Brain microvascular endothelial cell (primary cell): ENCODE data around the gene B3GALT4.

ENCODE experiments used
- DNase-seq: peaks from one replicate; pipeline ENCODE4 v3.0.0-alpha.2; 2020
- H3K27ac ChIP-seq: fragments of 250-450 bp; sonication (Bioruptor Pico); 2 replicates; pipeline ENCODE4 v1.5.1; 2020; ENCODE audit warnings: mild to moderate bottlenecking, moderate library complexity
- H3K27me3 ChIP-seq: fragments of 250-450 bp; sonication (Bioruptor Pico); replicated peaks from 2 replicates; pipeline ENCODE4 v1.5.1; 2020; ENCODE audit warnings: mild to moderate bottlenecking
- H3K36me3 ChIP-seq: fragments of 250-450 bp; sonication (Bioruptor Pico); replicated peaks from 2 replicates; pipeline ENCODE4 v1.5.1; 2020; ENCODE audit warnings: mild to moderate bottlenecking
- H3K4me3 ChIP-seq: 2 replicates; pipeline ENCODE4 v1.5.1; 2011; ENCODE audit warnings: low read depth, mild to moderate bottlenecking, control low read depth, low read length, moderate library complexity
- in situ Hi-C: cut with HindIII; loops from 2 replicates; pipeline ENCODE4 v1.10.0; 2017; ENCODE audit warnings: low sequenced_read_pairs, low pct_ligation_motif_present
- TF ChIP-seq, protein P1 (sequence below): IDR thresholded peaks from 2 replicates; pipeline ENCODE4 v1.5.1; 2011; ENCODE audit warnings: low read depth, mild to moderate bottlenecking, moderate library complexity, low read length, control low read depth, inconsistent platforms; ENCODE audit errors: missing control alignments

The B3GALT4 gene

GRCh38 chr6:33264015-33264414, 12.9 kb upstream of the B3GALT4 start:
- in situ Hi-C loops, result no loop called here
- Histone ChIP-seq H3K36me3 (peaks cover 46% of the 10 kb centered on the region), H3K27me3 (no peaks in the 10 kb centered on the region), H3K4me3 (no peak overlapping the region), H3K27ac (no peak overlapping the region)
- TF ChIP-seq, protein P1, sequence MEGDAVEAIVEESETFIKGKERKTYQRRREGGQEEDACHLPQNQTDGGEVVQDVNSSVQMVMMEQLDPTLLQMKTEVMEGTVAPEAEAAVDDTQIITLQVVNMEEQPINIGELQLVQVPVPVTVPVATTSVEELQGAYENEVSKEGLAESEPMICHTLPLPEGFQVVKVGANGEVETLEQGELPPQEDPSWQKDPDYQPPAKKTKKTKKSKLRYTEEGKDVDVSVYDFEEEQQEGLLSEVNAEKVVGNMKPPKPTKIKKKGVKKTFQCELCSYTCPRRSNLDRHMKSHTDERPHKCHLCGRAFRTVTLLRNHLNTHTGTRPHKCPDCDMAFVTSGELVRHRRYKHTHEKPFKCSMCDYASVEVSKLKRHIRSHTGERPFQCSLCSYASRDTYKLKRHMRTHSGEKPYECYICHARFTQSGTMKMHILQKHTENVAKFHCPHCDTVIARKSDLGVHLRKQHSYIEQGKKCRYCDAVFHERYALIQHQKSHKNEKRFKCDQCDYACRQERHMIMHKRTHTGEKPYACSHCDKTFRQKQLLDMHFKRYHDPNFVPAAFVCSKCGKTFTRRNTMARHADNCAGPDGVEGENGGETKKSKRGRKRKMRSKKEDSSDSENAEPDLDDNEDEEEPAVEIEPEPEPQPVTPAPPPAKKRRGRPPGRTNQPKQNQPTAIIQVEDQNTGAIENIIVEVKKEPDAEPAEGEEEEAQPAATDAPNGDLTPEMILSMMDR, result no peak
- no peak for DNase-seq

DNA sequence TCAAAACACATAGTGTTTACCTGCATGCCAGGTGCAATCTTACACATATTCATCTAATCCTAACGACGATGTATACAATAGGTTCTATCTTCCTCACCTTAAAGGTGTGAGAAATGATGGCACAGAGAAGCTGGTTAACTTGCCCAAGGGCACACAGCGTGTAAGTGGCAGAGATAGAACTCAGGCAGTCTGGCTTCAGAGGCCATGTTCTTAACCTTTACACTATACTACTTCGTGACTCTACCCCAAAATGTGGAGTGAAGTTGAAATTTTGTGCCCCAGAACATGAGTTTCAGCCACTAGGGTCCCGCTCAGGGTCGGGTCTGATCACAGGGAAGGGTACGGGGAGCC, 5.8 kb upstream of the B3GALT4 start:
- TF ChIP-seq, protein P1, result peak; percentile 21
- H3K36me3 ChIP-seq, result peaks cover 56% of the 10 kb centered on the region
- DNase-seq, result no peak
- H3K27me3 ChIP-seq, result no peaks in the 10 kb centered on the region
- H3K27ac ChIP-seq, result peak overlapping the region; percentile 93
- peak overlapping the region; percentile 99 for H3K4me3 ChIP-seq
- in situ Hi-C loops, result no loop called here

- in situ Hi-C loops, result no loop called here
- Histone ChIP-seq H3K36me3 (peaks cover 58% of the 10 kb centered on the region), H3K27ac (peak within 1 kb of the TSS; percentile 93), H3K27me3 (no peaks in the 10 kb centered on the region), H3K4me3 (peak within 1 kb of the TSS; percentile 99)
- peak; percentile 98 for DNase-seq
- TF ChIP-seq, protein P1, result no peak
Measured at GRCh38 chr6:33271468-33272274, 5.3 kb upstream of the B3GALT4 start, which contains the start of the genes RPS18 and VPS52. RPS18 (plus strand) TSS chr6:33272075; CDS start chr6:33272120, 45 bp downstream. VPS52 (minus strand) TSS chr6:33271876; CDS start chr6:33271675, 201 bp downstream.

GRCh38 chr6:33272275-33273128, 4.4 kb upstream of the B3GALT4 start:
- Histone ChIP-seq H3K36me3 (peaks cover 49% of the 10 kb centered on the region), H3K27me3 (no peaks in the 10 kb centered on the region), H3K4me3 (peak overlapping the region; percentile 99), H3K27ac (peak overlapping the region; percentile 93)
- TF ChIP-seq, protein P1, result no peak
- DNase-seq, result no peak
- in situ Hi-C loops, result no loop called here

- DNase-seq, result no peak
- Histone ChIP-seq H3K27ac (no peak overlapping the region), H3K27me3 (no peaks in the 10 kb centered on the region), H3K4me3 (peak overlapping the region; percentile 99), H3K36me3 (peaks cover 48% of the 10 kb centered on the region)
- in situ Hi-C loops, result no loop called here
- TF ChIP-seq, protein P1, result no peak
Measured at GRCh38 chr6:33273129-33273923, 3.6 kb upstream of the B3GALT4 start.
